IMR-90 (cell line): ENCODE measurements around the gene SLC25A11. TPM values are rescaled to one million over a fixed set of nuclear protein-coding genes. Genes with fewer than 3 reads are reported as not detected.

Experiments
- ATAC-seq: fragments of 200-7000 bp; cut with Tn5 transposase; 2 replicates; pipeline ENCODE4 v1.9.1; 2020; ENCODE audit warnings: low read depth, mild to moderate bottlenecking, moderate library complexity
- BruUV-seq: library from RNA; stranded (reverse); fragments of 400-500 nt; replicated peaks from 2 replicates; lab custom pipeline; 2021; lab: Mats Ljungman, UMichigan
- CTCF ChIA-PET: fragments of 300-600 bp; formaldehyde crosslinking; extraction: SDS; loops from one replicate; lab custom pipeline; 2021; ENCODE audit warnings: antibody characterized with exemption; lab: Yijun Ruan, JAX
- POLR2A ChIA-PET: fragments of 300-600 bp; sonication (Branson Sonifier 250); formaldehyde crosslinking; loops from one replicate; lab custom pipeline; 2022; ENCODE audit warnings: antibody characterized with exemption; ENCODE audit not compliant: unreplicated experiment; lab: Charles Lee
- DNase-seq: peaks from one replicate; pipeline ENCODE4 v3.0.0; 2013
- H2AFZ ChIP-seq: replicated peaks from 2 replicates; pipeline ENCODE3; 2013; ENCODE audit warnings: low read length, mild to moderate bottlenecking; ENCODE audit not compliant: poor library complexity
- H2AK5ac ChIP-seq: 2 replicates; pipeline ENCODE4 v1.6.1; 2013; ENCODE audit warnings: low read depth, low read length, inconsistent platforms
- H2AK9ac ChIP-seq: replicated peaks from 2 replicates; pipeline ENCODE3; 2013; ENCODE audit warnings: mild to moderate bottlenecking, low read depth, low read length, moderate library complexity; ENCODE audit not compliant: poor library complexity
- H2BK120ac ChIP-seq: 2 replicates; pipeline ENCODE4 v1.6.1; 2013; ENCODE audit warnings: low read depth, low read length, inconsistent platforms
- H2BK15ac ChIP-seq: 3 replicates; pipeline ENCODE4 v1.6.1; 2013; ENCODE audit warnings: low read depth, low read length, inconsistent platforms
- H2BK20ac ChIP-seq: 2 replicates; pipeline ENCODE4 v1.6.1; 2013; ENCODE audit warnings: low read depth, mild to moderate bottlenecking, inconsistent platforms, low read length, moderate library complexity
- H2BK5ac ChIP-seq: 2 replicates; pipeline ENCODE4 v1.6.1; 2013; ENCODE audit warnings: mild to moderate bottlenecking, low read depth, low read length, inconsistent platforms; ENCODE audit not compliant: poor library complexity, severe bottlenecking
- H3K14ac ChIP-seq: replicated peaks from 2 replicates; pipeline ENCODE4 v1.6.1; 2013; ENCODE audit warnings: low read depth, low read length, inconsistent platforms
- H3K18ac ChIP-seq: 2 replicates; pipeline ENCODE4 v1.6.1; 2013; ENCODE audit warnings: low read depth, low read length, control low read depth
- H3K23ac ChIP-seq: 2 replicates; pipeline ENCODE4 v1.6.1; 2013; ENCODE audit warnings: low read depth, low read length, inconsistent platforms
- H3K27ac ChIP-seq: 2 replicates; pipeline ENCODE4 v1.5.1; 2013; ENCODE audit warnings: mild to moderate bottlenecking, control low read depth, low read length; ENCODE audit not compliant: insufficient read depth
- H3K27me3 ChIP-seq: 2 replicates; pipeline ENCODE4 v1.6.1; 2013; ENCODE audit warnings: low read length; ENCODE audit not compliant: control insufficient read depth, insufficient read depth
- H3K36me3 ChIP-seq: 2 replicates; pipeline ENCODE4 v1.6.1; 2013; ENCODE audit warnings: low read length, mixed read lengths; ENCODE audit not compliant: control insufficient read depth, insufficient read depth
- H3K4ac ChIP-seq: 2 replicates; pipeline ENCODE4 v1.6.1; 2013; ENCODE audit warnings: low read depth, low read length, inconsistent platforms
- H3K4me1 ChIP-seq: 2 replicates; pipeline ENCODE4 v1.6.1; 2013; ENCODE audit warnings: low read length, mixed read lengths; ENCODE audit not compliant: control insufficient read depth, insufficient read depth
- H3K4me2 ChIP-seq: 2 replicates; pipeline ENCODE4 v1.6.1; 2013; ENCODE audit warnings: low read depth, mild to moderate bottlenecking, control low read depth, low read length, moderate library complexity
- H3K4me3 ChIP-seq: 2 replicates; pipeline ENCODE4 v1.5.1; 2013; ENCODE audit warnings: low read depth, mild to moderate bottlenecking, control low read depth, low read length, moderate library complexity; ENCODE audit not compliant: insufficient read depth
- H3K56ac ChIP-seq: 2 replicates; pipeline ENCODE4 v1.6.1; 2013; ENCODE audit warnings: low read length, inconsistent platforms; ENCODE audit not compliant: insufficient read depth; ENCODE audit errors: extremely low read depth
- H3K79me1 ChIP-seq, 2 experiments: 2 replicates each; pipeline ENCODE4 v1.6.1; 2013; ENCODE audit warnings: low read length in 2 of 2, inconsistent platforms in 1 of 2, low read depth in 1 of 2
- H3K9ac ChIP-seq: 2 replicates; pipeline ENCODE4 v1.6.1; 2013; ENCODE audit warnings: low read depth, low read length, control low read depth
- H3K9me1 ChIP-seq: 2 replicates; pipeline ENCODE4 v1.6.1; 2013; ENCODE audit warnings: low read length, inconsistent platforms; ENCODE audit not compliant: insufficient read depth
- H3K9me3 ChIP-seq: 2 replicates; pipeline ENCODE4 v1.6.1; 2013; ENCODE audit warnings: low read length; ENCODE audit not compliant: control insufficient read depth, insufficient read depth
- H4K20me1 ChIP-seq: 2 replicates; pipeline ENCODE4 v1.6.1; 2013; ENCODE audit warnings: low read length, inconsistent platforms; ENCODE audit not compliant: insufficient read depth
- H4K5ac ChIP-seq: 2 replicates; pipeline ENCODE4 v1.6.1; 2013; ENCODE audit warnings: mild to moderate bottlenecking, low read depth, low read length, control low read depth
- H4K8ac ChIP-seq, 2 experiments: 2 replicates each; pipeline ENCODE4 v1.6.1; 2013; ENCODE audit warnings: low read depth in 2 of 2, low read length in 2 of 2, control low read depth in 1 of 2, inconsistent platforms in 1 of 2
- H4K91ac ChIP-seq: 2 replicates; pipeline ENCODE4 v1.6.1; 2013; ENCODE audit warnings: low read depth, low read length, inconsistent platforms; ENCODE audit not compliant: insufficient read depth
- BHLHE40 ChIP-seq: fragments of 150-350 bp; IDR thresholded peaks from 2 replicates; pipeline ENCODE4 v1.6.1; 2016; ENCODE audit warnings: mild to moderate bottlenecking, low read depth, low read length
- CEBPB ChIP-seq: IDR thresholded peaks from 2 replicates; pipeline ENCODE4 v1.6.1; 2012; ENCODE audit warnings: low read depth, low read length, improper control_type of control experiment
- CHD1 ChIP-seq: IDR thresholded peaks from 2 replicates; pipeline ENCODE4 v1.6.1; 2012; ENCODE audit warnings: low read depth, low read length, improper control_type of control experiment
- FOS ChIP-seq: fragments of 150-350 bp; IDR thresholded peaks from 2 replicates; pipeline ENCODE4 v1.6.1; 2016; ENCODE audit warnings: low read depth, low read length
- MAFK ChIP-seq: IDR thresholded peaks from 2 replicates; pipeline ENCODE4 v1.6.1; 2012; ENCODE audit warnings: low read depth, low read length, improper control_type of control experiment
- MAZ ChIP-seq: IDR thresholded peaks from 2 replicates; pipeline ENCODE4 v1.6.1; 2012; ENCODE audit warnings: low read depth, mild to moderate bottlenecking, low read length, improper control_type of control experiment, moderate library complexity, borderline replicate concordance
- NFE2L2 ChIP-seq: fragments of 150-350 bp; IDR thresholded peaks from 2 replicates; pipeline ENCODE4 v1.6.1; 2016; ENCODE audit warnings: low read depth, mild to moderate bottlenecking, low read length
- POLR2A ChIP-seq: IDR thresholded peaks from 2 replicates; pipeline ENCODE4 v1.6.1; 2012; ENCODE audit warnings: mild to moderate bottlenecking, low read depth, low read length
- RAD21 ChIP-seq: IDR thresholded peaks from 2 replicates; pipeline ENCODE4 v1.6.1; 2012; ENCODE audit warnings: low read length, improper control_type of control experiment
- RCOR1 ChIP-seq: IDR thresholded peaks from 2 replicates; pipeline ENCODE4 v1.6.1; 2012; ENCODE audit warnings: mild to moderate bottlenecking, low read length, improper control_type of control experiment; ENCODE audit not compliant: insufficient replicate concordance
- RFX5 ChIP-seq: IDR thresholded peaks from 2 replicates; pipeline ENCODE4 v1.8.0; 2012; ENCODE audit warnings: low read depth, mild to moderate bottlenecking, low read length, moderate library complexity
- USF2 ChIP-seq: fragments of 150-350 bp; IDR thresholded peaks from 2 replicates; pipeline ENCODE4 v1.6.1; 2017; ENCODE audit warnings: mild to moderate bottlenecking, antibody characterized with exemption, low read length, low read depth
- WGBS, 2 experiments: methylation state at CpG; one replicate each; pipeline versions ENCODE4 v1.1.5 to v1.1.7; 2013; ENCODE audit warnings: missing lambda C conversion rate in 2 of 2; ENCODE audit not compliant: insufficient read length in 1 of 2; ENCODE audit errors: extremely low coverage in 2 of 2; 5-methylcytosine and 5-hydroxymethylcytosine counted together
- dilution Hi-C: fragments of 300-500 bp; cut with HindIII; formaldehyde crosslinking; loops from one replicate; pipeline ENCODE4 v1.14.3; 2018; ENCODE audit warnings: low sequenced_read_pairs; ENCODE audit not compliant: unreplicated experiment
- in situ Hi-C: fragments of 300-500 bp; cut with MboI; formaldehyde crosslinking; loops from 3 replicates; pipeline ENCODE4 v1.14.3; 2019; ENCODE audit warnings: low sequenced_read_pairs, inconsistent platforms, mixed read lengths
- intact Hi-C: fragments of 100-400 bp; cut with micrococcal nuclease; formaldehyde crosslinking; loops from 2 replicates; pipeline ENCODE4 v1.10.0; 2022
- polyA plus RNA-seq, 3 experiments: library from polyadenylated mRNA; depleted of rRNA; stranded (reverse); fragments of >200 nt; gene quantifications; 2 replicates each; pipeline ENCODE4 v1.2.3, GENCODE V29; 2012; ENCODE audit warnings: low replicate concordance in 1 of 3
- total RNA-seq: library from RNA; depleted of rRNA; stranded (reverse); fragments of >200 nt; gene quantifications from 2 replicates; pipeline ENCODE4 v1.2.3, GENCODE V29; 2012
- TF ChIP-seq, protein P1 (sequence below): conservative IDR thresholded peaks from 2 replicates; pipeline ENCODE4 v1.5.1; 2012; ENCODE audit warnings: mild to moderate bottlenecking, low read depth, low read length, improper control_type of control experiment
- TF ChIP-seq, protein P2 (sequence below): fragments of 150-350 bp; IDR thresholded peaks from 2 replicates; pipeline ENCODE4 v1.6.1; 2016; ENCODE audit warnings: low read depth, mild to moderate bottlenecking, low read length, moderate library complexity, borderline replicate concordance

The SLC25A11 gene
- total and polyA plus RNA-seq, 2 of the 4 experiments (the other 2 are of a cell fraction), result 35.0 to 62.2 TPM

GRCh38 chr17:4891411-4892410, 48.1 kb downstream of the SLC25A11 start:
- Histone ChIP-seq H3K56ac (no peak overlapping the region), H3K9me3 (no peaks in the 10 kb centered on the region), H3K9me1 (no peaks in the 10 kb centered on the region), H3K4me2 (no peak overlapping the region), H4K5ac (no peak overlapping the region), H2AK5ac (no peak overlapping the region), H2BK20ac (no peak overlapping the region), H3K79me1 (no peaks in the 10 kb centered on the region), H3K18ac (no peak overlapping the region), H2AFZ (no peak overlapping the region), H3K4me1 (no peaks in the 10 kb centered on the region), H4K8ac (no peak overlapping the region), H3K9ac (no peak overlapping the region), H3K27ac (no peak overlapping the region), H2BK15ac (no peak overlapping the region), H3K23ac (no peak overlapping the region), H3K14ac (no peak overlapping the region), H3K36me3 (peaks cover 62% of the 10 kb centered on the region), H2BK120ac (no peak overlapping the region), H2AK9ac (peak overlapping the region; percentile 81), H3K4me3 (no peak overlapping the region), H2BK5ac (no peak overlapping the region), H4K91ac (no peak overlapping the region), H3K4ac (no peak overlapping the region), H3K27me3 (no peaks in the 10 kb centered on the region), H4K20me1 (peaks cover 8% of the 10 kb centered on the region; the same call in 1 of the 2 replicates)
- dilution Hi-C loops (no loop called here), intact Hi-C loops (no loop called here), in situ Hi-C loops (no loop called here)
- BruUV-seq, result no TSS peak
- ChIA-PET CTCF (interaction anchor here (0.5 to 0.6 kb wide), 2 partner anchors 18 to 127 kb away, joined by 3 to 4 read pairs; no protein-coding TSS in a partner anchor), POLR2A (no interaction called here)
- DNase-seq (no peak), ATAC-seq (no peak)
- WGBS, 2 experiments, result 92% methylated on average over 18 of the region's 42 CpGs; no CpG with 5 or more reads in 1 of the 2 experiments
- no peak for TF ChIP-seq RAD21
- no peak for TF ChIP-seq NFE2L2
- no peak for TF ChIP-seq CHD1
- TF ChIP-seq BHLHE40, result no peak
- TF ChIP-seq CEBPB, result no peak
- TF ChIP-seq, protein P1, sequence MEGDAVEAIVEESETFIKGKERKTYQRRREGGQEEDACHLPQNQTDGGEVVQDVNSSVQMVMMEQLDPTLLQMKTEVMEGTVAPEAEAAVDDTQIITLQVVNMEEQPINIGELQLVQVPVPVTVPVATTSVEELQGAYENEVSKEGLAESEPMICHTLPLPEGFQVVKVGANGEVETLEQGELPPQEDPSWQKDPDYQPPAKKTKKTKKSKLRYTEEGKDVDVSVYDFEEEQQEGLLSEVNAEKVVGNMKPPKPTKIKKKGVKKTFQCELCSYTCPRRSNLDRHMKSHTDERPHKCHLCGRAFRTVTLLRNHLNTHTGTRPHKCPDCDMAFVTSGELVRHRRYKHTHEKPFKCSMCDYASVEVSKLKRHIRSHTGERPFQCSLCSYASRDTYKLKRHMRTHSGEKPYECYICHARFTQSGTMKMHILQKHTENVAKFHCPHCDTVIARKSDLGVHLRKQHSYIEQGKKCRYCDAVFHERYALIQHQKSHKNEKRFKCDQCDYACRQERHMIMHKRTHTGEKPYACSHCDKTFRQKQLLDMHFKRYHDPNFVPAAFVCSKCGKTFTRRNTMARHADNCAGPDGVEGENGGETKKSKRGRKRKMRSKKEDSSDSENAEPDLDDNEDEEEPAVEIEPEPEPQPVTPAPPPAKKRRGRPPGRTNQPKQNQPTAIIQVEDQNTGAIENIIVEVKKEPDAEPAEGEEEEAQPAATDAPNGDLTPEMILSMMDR, result no peak
- TF ChIP-seq USF2, result no peak
- TF ChIP-seq RFX5, result no peak
- no peak for TF ChIP-seq RCOR1
- TF ChIP-seq MAFK, result no peak
- no peak for TF ChIP-seq FOS
- no peak for TF ChIP-seq POLR2A
- no peak for TF ChIP-seq MAZ
- TF ChIP-seq, protein P2, sequence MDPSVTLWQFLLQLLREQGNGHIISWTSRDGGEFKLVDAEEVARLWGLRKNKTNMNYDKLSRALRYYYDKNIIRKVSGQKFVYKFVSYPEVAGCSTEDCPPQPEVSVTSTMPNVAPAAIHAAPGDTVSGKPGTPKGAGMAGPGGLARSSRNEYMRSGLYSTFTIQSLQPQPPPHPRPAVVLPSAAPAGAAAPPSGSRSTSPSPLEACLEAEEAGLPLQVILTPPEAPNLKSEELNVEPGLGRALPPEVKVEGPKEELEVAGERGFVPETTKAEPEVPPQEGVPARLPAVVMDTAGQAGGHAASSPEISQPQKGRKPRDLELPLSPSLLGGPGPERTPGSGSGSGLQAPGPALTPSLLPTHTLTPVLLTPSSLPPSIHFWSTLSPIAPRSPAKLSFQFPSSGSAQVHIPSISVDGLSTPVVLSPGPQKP, result no peak
